GM12875 (cell line): Measurements from ENCODE around the gene BACE2.
"Not testable (repeated sequence)": the region's sequence is repeated elsewhere in the genome, so short reads cannot be mapped to it uniquely, and the experiment has no call there.

ENCODE experiments used
- H3K4me3 ChIP-seq: one replicate; pipeline ENCODE4 v1.5.1; 2011; ENCODE audit warnings: low read depth, low read length, control low read depth
- CTCF ChIP-seq: IDR thresholded peaks from 2 replicates; pipeline ENCODE4 v1.5.1; 2011; ENCODE audit warnings: low read depth, mild to moderate bottlenecking, control low read depth, inconsistent platforms, low read length, moderate library complexity, borderline replicate concordance; ENCODE audit not compliant: insufficient read depth

The BACE2 gene

GRCh38 chr21:41290106-41290799 is 122.3 kb downstream of the BACE2 start:
- TF ChIP-seq CTCF = no peak
- H3K4me3 ChIP-seq = no peak overlapping the region

GRCh38 chr21:41294548-41295231 is 126.7 kb downstream of the BACE2 start:
- TF ChIP-seq CTCF = no peak
- H3K4me3 ChIP-seq = no peak overlapping the region

- no peak for TF ChIP-seq CTCF
These were observed 127.8 kb downstream of the BACE2 start for GRCh38 chr21:41295721-41296254.

GRCh38 chr21:41302976-41303375 is 135.0 kb downstream of the BACE2 start:
- no peak for TF ChIP-seq CTCF
- no peak overlapping the region for H3K4me3 ChIP-seq

More at GRCh38 chr21:41295721-41296254, 127.8 kb downstream of the BACE2 start:
- H3K4me3 ChIP-seq = no peak overlapping the region

GRCh38 chr21:41304068-41304720 is 136.2 kb downstream of the BACE2 start:
- TF ChIP-seq CTCF = no peak
- H3K4me3 ChIP-seq = no peak overlapping the region

- no peak for TF ChIP-seq CTCF
- H3K4me3 ChIP-seq = no peak overlapping the region
These were observed 139.3 kb downstream of the BACE2 start for GRCh38 chr21:41307219-41307618.

- not testable (repeated sequence) for H3K4me3 ChIP-seq
These were observed 145.6 kb downstream of the BACE2 start for GRCh38 chr21:41313285-41314164.
